HepG2 (cell line): ENCODE measurements around the gene SORL1-AS1.

Experiments
- ATAC-seq: fragments of 200-7000 bp; cut with Tn5 transposase; 3 replicates; pipeline ENCODE4 v1.9.1; 2020; ENCODE audit warnings: mild to moderate bottlenecking, moderate library complexity
- BruUV-seq: library from RNA; stranded (reverse); fragments of 400-500 nt; replicated peaks from 2 replicates; lab custom pipeline; 2021; lab: Mats Ljungman, UMichigan
- CTCF ChIA-PET: fragments of 300-600 bp; formaldehyde crosslinking; extraction: SDS; loops from one replicate; lab custom pipeline; 2021; ENCODE audit warnings: low total read pairs, inconsistent platforms, low intra/inter-chr PET ratio; lab: Yijun Ruan, JAX
- POLR2A ChIA-PET: fragments of 350-600 bp; sonication (Branson Sonifier 250); formaldehyde crosslinking; loops from one replicate; lab custom pipeline; 2020; ENCODE audit warnings: antibody characterized with exemption, inconsistent platforms; lab: Yijun Ruan, JAX
- DNase-seq: peaks from one replicate; pipeline ENCODE4 v3.0.0-alpha.2; 2015; ENCODE audit warnings: low spot score
- FAIRE-seq: peaks from 3 replicates; lab custom pipeline; 2011; peaks lifted over from hg19 to GRCh38; lab: Jason Lieb, UNC
- H2AFZ ChIP-seq: one replicate; pipeline ENCODE4 v1.6.1; 2011; ENCODE audit warnings: low read length, inconsistent platforms
- H3K27ac ChIP-seq: fragments of 300-600 bp; 3 replicates; pipeline ENCODE4 v1.8.0; 2011; ENCODE audit warnings: mixed run types, mild to moderate bottlenecking, mixed read lengths, low read length, inconsistent platforms; ENCODE audit not compliant: insufficient read depth; ENCODE audit errors: extremely low read length
- H3K27me3 ChIP-seq, 2 experiments: fragments of 200-600 bp in 1 of 2; 2 replicates in 1 of 2; 3 replicates in 1 of 2; pipeline versions ENCODE4 v1.6.0 to v1.8.0; 2011; ENCODE audit warnings: low read length in 2 of 2, mild to moderate bottlenecking in 2 of 2, moderate library complexity in 2 of 2, inconsistent platforms in 1 of 2; ENCODE audit not compliant: insufficient read depth in 2 of 2, control insufficient read depth in 1 of 2
- H3K36me3 ChIP-seq, 2 experiments: fragments of 200-600 bp in 1 of 2; replicated peaks in 1 of 2; 2 replicates in 1 of 2; 3 replicates in 1 of 2; pipeline versions ENCODE4 v1.5.1 to v1.8.0; 2011; ENCODE audit warnings: low read length in 2 of 2, inconsistent platforms in 1 of 2; ENCODE audit not compliant: insufficient read depth in 2 of 2, control insufficient read depth in 1 of 2
- H3K4me1 ChIP-seq: 2 replicates; pipeline ENCODE4 v1.5.1; 2012; ENCODE audit warnings: low read length, inconsistent platforms; ENCODE audit not compliant: insufficient read depth
- H3K4me2 ChIP-seq: 2 replicates; pipeline ENCODE4 v1.6.0; 2011; ENCODE audit warnings: low read depth, low read length, inconsistent platforms
- H3K4me3 ChIP-seq, 3 experiments: fragments of 200-600 bp in 1 of 3; sonication (generic), shearing (Covaris generic) in 1 of 3; replicated peaks in 1 of 3; 2 replicates each; pipeline ENCODE4 v1.5.1; 2011 to 2016; ENCODE audit warnings: low read length in 3 of 3, inconsistent platforms in 2 of 3, low read depth in 2 of 3, mild to moderate bottlenecking in 2 of 3, control low read depth in 1 of 3, mixed read lengths in 1 of 3; ENCODE audit not compliant: insufficient read depth in 1 of 3
- H3K79me2 ChIP-seq: one replicate; pipeline ENCODE4 v1.6.1; 2011; ENCODE audit warnings: low read length, inconsistent platforms; ENCODE audit not compliant: insufficient read depth
- H3K9ac ChIP-seq: 2 replicates; pipeline ENCODE4 v1.6.0; 2011; ENCODE audit warnings: mild to moderate bottlenecking, low read depth, low read length, inconsistent platforms; ENCODE audit not compliant: insufficient read depth
- H3K9me3 ChIP-seq: 2 replicates; pipeline ENCODE4 v1.5.1; 2012; ENCODE audit warnings: mild to moderate bottlenecking, low read length
- H4K20me1 ChIP-seq: 2 replicates; pipeline ENCODE4 v1.6.0; 2011; ENCODE audit warnings: inconsistent platforms, mild to moderate bottlenecking, low read length, moderate library complexity; ENCODE audit not compliant: insufficient read depth
- ADNP ChIP-seq: sonication (generic); formaldehyde crosslinking; IDR thresholded peaks from 2 replicates; pipeline ENCODE4 v1.4.0; 2020; ENCODE audit warnings: missing genetic modification reagents
- ATF5 ChIP-seq: sonication (generic); formaldehyde crosslinking; IDR thresholded peaks from 2 replicates; pipeline ENCODE4 v1.4.0; 2020; ENCODE audit warnings: mild to moderate bottlenecking, low read depth, missing genetic modification reagents
- BCLAF1 ChIP-seq: fragments of 450-650 bp; IDR thresholded peaks from 2 replicates; pipeline ENCODE4 v1.6.1; 2017; ENCODE audit warnings: mild to moderate bottlenecking
- CBX1 ChIP-seq: IDR thresholded peaks from one replicate; pipeline ENCODE4 v1.6.1; 2016; ENCODE audit warnings: antibody characterized with exemption, low read depth
- NFIB ChIP-seq: sonication (generic); formaldehyde crosslinking; IDR thresholded peaks from 2 replicates; pipeline ENCODE4 v1.9.0; 2021; ENCODE audit warnings: missing genetic modification reagents, mild to moderate bottlenecking, borderline replicate concordance
- NFYB ChIP-seq: sonication (generic); formaldehyde crosslinking; IDR thresholded peaks from 2 replicates; pipeline ENCODE4 v1.4.0; 2020; ENCODE audit warnings: missing genetic modification reagents
- PHF5A ChIP-seq: IDR thresholded peaks from one replicate; pipeline ENCODE4 v1.6.1; 2018; ENCODE audit warnings: low read depth, missing genetic modification reagents; ENCODE audit not compliant: unreplicated experiment
- SIN3B ChIP-seq: fragments of 150-350 bp; IDR thresholded peaks from 2 replicates; pipeline ENCODE4 v1.6.1; 2014; ENCODE audit warnings: low read length
- SNAI1 ChIP-seq: sonication (generic); formaldehyde crosslinking; IDR thresholded peaks from 2 replicates; pipeline ENCODE4 v1.5.0; 2020; ENCODE audit warnings: mild to moderate bottlenecking, missing genetic modification reagents, borderline replicate concordance
- SP1 ChIP-seq, 2 experiments: fragments of 450-650 bp in 1 of 2; sonication (generic) in 1 of 2; formaldehyde crosslinking in 1 of 2; IDR thresholded peaks; 2 replicates each; pipeline versions ENCODE4 v1.4.0 to v1.6.1; 2016 to 2020; ENCODE audit warnings: missing genetic modification reagents in 1 of 2
- TBP ChIP-seq: sonication (generic); formaldehyde crosslinking; IDR thresholded peaks from 2 replicates; pipeline ENCODE4 v1.5.0; 2020; ENCODE audit warnings: missing genetic modification reagents
- XRCC5 ChIP-seq: fragments of 200-400 bp; formaldehyde crosslinking; optimal IDR thresholded peaks from 2 replicates; pipeline ENCODE3; 2017; ENCODE audit warnings: mild to moderate bottlenecking, low read length
- ZBTB33 ChIP-seq: sonication (generic); formaldehyde crosslinking; IDR thresholded peaks from 2 replicates; pipeline ENCODE4 v1.4.0; 2020; ENCODE audit warnings: missing genetic modification reagents
- ZNF207 ChIP-seq: fragments of 450-650 bp; IDR thresholded peaks from 2 replicates; pipeline ENCODE4 v1.6.1; 2016; ENCODE audit warnings: antibody characterized with exemption, borderline replicate concordance
- ZNF333 ChIP-seq: sonication (generic); formaldehyde crosslinking; IDR thresholded peaks from 2 replicates; pipeline ENCODE4 v1.4.0; 2020; ENCODE audit warnings: mild to moderate bottlenecking, missing genetic modification reagents, borderline replicate concordance
- ZNF446 ChIP-seq: sonication (generic); formaldehyde crosslinking; IDR thresholded peaks from 2 replicates; pipeline ENCODE4 v1.5.0; 2020; ENCODE audit warnings: mild to moderate bottlenecking, missing genetic modification reagents
- ZNF451 ChIP-seq: sonication (generic); formaldehyde crosslinking; IDR thresholded peaks from 2 replicates; pipeline ENCODE4 v1.5.0; 2020; ENCODE audit warnings: mild to moderate bottlenecking, missing genetic modification reagents
- ZNF761 ChIP-seq: sonication (generic); formaldehyde crosslinking; conservative IDR thresholded peaks from 2 replicates; pipeline ENCODE4 v1.4.0; 2020; ENCODE audit warnings: mild to moderate bottlenecking, missing genetic modification reagents
- ZNF784 ChIP-seq: sonication (generic); formaldehyde crosslinking; IDR thresholded peaks from 2 replicates; pipeline ENCODE4 v1.5.1; 2020; ENCODE audit warnings: missing genetic modification reagents, mild to moderate bottlenecking, borderline replicate concordance
- ZSCAN29 ChIP-seq: sonication (generic); formaldehyde crosslinking; conservative IDR thresholded peaks from 2 replicates; pipeline ENCODE4 v1.4.0; 2020; ENCODE audit warnings: mild to moderate bottlenecking, missing genetic modification reagents
- WGBS: methylation state at CpG from one replicate; pipeline ENCODE4 v1.1.6; 2017; ENCODE audit warnings: low lambda C conversion rate; 5-methylcytosine and 5-hydroxymethylcytosine counted together
- in situ Hi-C: cut with HindIII; loops from 2 replicates; pipeline ENCODE4 v1.10.0; 2017; ENCODE audit warnings: low pct_unique_long_range_greater_than_20kb; ENCODE audit not compliant: extremely low pct_ligation_motif_present
- intact Hi-C: fragments of 100-400 bp; cut with micrococcal nuclease; formaldehyde crosslinking; loops from one replicate; pipeline ENCODE4 v1.10.0; 2022; ENCODE audit not compliant: unreplicated experiment

The SORL1-AS1 gene

GRCh38 chr11:121443688-121444275 is 9.0 kb downstream of the SORL1-AS1 start (continued):
- TF ChIP-seq ZBTB33 (CRISPR knock-in tag), result no peak
- no peak for TF ChIP-seq NFIB
- TF ChIP-seq PHF5A, result no peak

DNA sequence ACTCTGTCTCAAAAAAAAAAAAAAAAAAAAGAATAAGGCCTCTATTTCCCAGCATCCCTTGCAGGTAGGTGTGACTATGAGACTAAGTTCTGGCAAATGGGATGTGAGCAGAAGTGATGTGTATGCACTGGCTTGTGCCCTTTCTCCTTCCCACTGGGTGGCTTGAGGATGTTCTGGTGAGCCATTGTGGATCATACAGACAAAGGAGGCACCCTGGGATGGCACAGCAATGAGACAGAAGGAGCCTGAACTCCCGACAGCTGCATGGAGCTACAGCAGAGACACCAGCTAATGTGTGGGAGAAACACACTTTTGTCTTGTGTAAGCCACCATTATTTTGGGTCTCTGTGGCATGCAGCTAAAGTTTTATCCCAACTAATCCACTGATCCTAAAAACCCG is 11.2 kb downstream of the SORL1-AS1 start:
- no peak overlapping the region for H3K4me2 ChIP-seq
- ATAC-seq (no peak), DNase-seq (no peak), FAIRE-seq (no peak)
- no TSS peak for BruUV-seq
- H3K27me3 ChIP-seq, result no peaks in the 10 kb centered on the region
- no peaks in the 10 kb centered on the region for H3K9me3 ChIP-seq
- H3K9ac ChIP-seq, result no peak overlapping the region
- no peak overlapping the region for H3K27ac ChIP-seq
- H4K20me1 ChIP-seq, result no peaks in the 10 kb centered on the region
- H2AFZ ChIP-seq, result no peak overlapping the region
- H3K36me3 ChIP-seq, result no peaks in the 10 kb centered on the region
- in situ Hi-C loops, result no loop called here
- intact Hi-C loops, result no loop called here
- POLR2A ChIA-PET, result no interaction called here
- peaks cover 13% of the 10 kb centered on the region for H3K4me1 ChIP-seq
- no peak overlapping the region for H3K4me3 ChIP-seq
- no peaks in the 10 kb centered on the region for H3K79me2 ChIP-seq
- CTCF ChIA-PET, result no interaction called here
- 53% methylated on average over 2 of the region's 2 CpGs for whole genome bisulfite sequencing
- TF ChIP-seq XRCC5, result no peak
- no peak for TF ChIP-seq ZNF451 (CRISPR knock-in tag)
- TF ChIP-seq ZNF333, result no peak
- no peak for TF ChIP-seq SP1 (IDR thresholded peaks at IDR 0.05)
- no peak for TF ChIP-seq SP1 (CRISPR knock-in tag; IDR thresholded peaks at IDR 0.05)
- TF ChIP-seq ADNP (CRISPR knock-in tag), result no peak
- TF ChIP-seq SNAI1 (CRISPR knock-in tag), result no peak
- no peak for TF ChIP-seq ZNF761 (CRISPR knock-in tag)
- no peak for TF ChIP-seq SIN3B
- no peak for TF ChIP-seq ZNF446 (CRISPR knock-in tag)
- no peak for TF ChIP-seq ZNF207
- no peak for TF ChIP-seq TBP (CRISPR knock-in tag)
- no peak for TF ChIP-seq ZSCAN29 (CRISPR knock-in tag)
- no peak for TF ChIP-seq NFYB (CRISPR knock-in tag)
- no peak for TF ChIP-seq CBX1
- TF ChIP-seq BCLAF1, result no peak
- TF ChIP-seq ZNF784, result no peak
- TF ChIP-seq ATF5 (CRISPR knock-in tag), result no peak
